ENCODE measurements around the gene TSPAN13. TPM values are rescaled to one million over a fixed set of nuclear protein-coding genes. Genes with fewer than 3 reads are reported as not detected.

TSPAN13 gene
- total and polyA plus RNA-seq, 10 of the 15 experiments (the other 5 are each of a cell fraction or from before 2014, with no cell fraction given) = 0.26 to 0.37 TPM; not detected in 8

GRCh38 chr7:16743236-16743635, 10.3 kb upstream of the TSPAN13 start:
- ChIA-PET POLR2A (no interaction called here), RAD21 (ENCODE audit: unreplicated experiment) (no interaction called here), CTCF (no interaction called here), SMC1A (ENCODE audit: uncharacterized antibody, unreplicated experiment) (no interaction called here)
- in situ Hi-C loops (cut with MboI) = no loop called here
- H3K27ac ChIP-seq (ENCODE audit: control insufficient read depth, insufficient read depth) = no peak overlapping the region
- H3K9ac ChIP-seq (ENCODE audit: control insufficient read depth, insufficient read depth, low read length) = no peak overlapping the region
- no peaks in the 10 kb centered on the region for H3K79me2 ChIP-seq (ENCODE audit: control insufficient read depth, insufficient read depth, low read length)
- H3K4me3 ChIP-seq = no peak overlapping the region
- FAIRE-seq (no peak), DNase-seq (ENCODE audit: low read depth, low spot score) (no peak), ATAC-seq (no peak)
- H3K9me3 ChIP-seq (replicated peaks; ENCODE audit: control insufficient read depth, insufficient read depth, low read length) = no peaks in the 10 kb centered on the region
- no peaks in the 10 kb centered on the region for H3K36me3 ChIP-seq (ENCODE audit: control insufficient read depth in 2 of 2, insufficient read depth in 2 of 2, low read length in 1 of 2)
- no peaks in the 10 kb centered on the region for H3K4me1 ChIP-seq (ENCODE audit: control insufficient read depth, insufficient read depth, low read length)
- TF ChIP-seq PKNOX1 (IDR thresholded peaks at IDR 0.05) (no peak), FOXK2 (IDR thresholded peaks at IDR 0.05) (no peak), TCF7 (IDR thresholded peaks at IDR 0.05; ENCODE audit: borderline replicate concordance) (no peak)
- H3K4me2 ChIP-seq (ENCODE audit: control insufficient read depth, insufficient read depth) = no peak overlapping the region
- H2AFZ ChIP-seq (ENCODE audit: control insufficient read depth, low read depth, low read length) = no peak overlapping the region
- no TSS peak for BruUV-seq (replicated peaks)
- WGBS (ENCODE audit: insufficient coverage, insufficient replicate concordance, low lambda C conversion rate, missing lambda C conversion rate) = 30% methylated on average over 4 of the region's 4 CpGs
- H4K20me1 ChIP-seq (ENCODE audit: control insufficient read depth, insufficient read depth) = no peaks in the 10 kb centered on the region
- H3K27me3 ChIP-seq (replicated peaks in 1 of 2; ENCODE audit: control insufficient read depth in 2 of 2, insufficient read depth in 2 of 2, low read length in 1 of 2) = no peaks in the 10 kb centered on the region; a peak in 1 of 4 replicates
- intact Hi-C loops (cut with micrococcal nuclease; ENCODE audit: unreplicated experiment) = no loop called here

GRCh38 chr7:16744518-16745250, 8.9 kb upstream of the TSPAN13 start:
- H2AFZ ChIP-seq (ENCODE audit: control insufficient read depth, low read depth, low read length) = no peak overlapping the region
- ChIA-PET SMC1A (ENCODE audit: uncharacterized antibody, unreplicated experiment) (interaction anchor here (1.5 kb wide), 1 partner anchor 11 kb away, joined by 3 read pairs; no protein-coding TSS in a partner anchor), POLR2A (no interaction called here), RAD21 (ENCODE audit: unreplicated experiment) (no interaction called here), CTCF (no interaction called here)
- DNase-seq (ENCODE audit: low read depth, low spot score) (no peak), ATAC-seq (no peak), FAIRE-seq (no peak)
- no peaks in the 10 kb centered on the region for H4K20me1 ChIP-seq (ENCODE audit: control insufficient read depth, insufficient read depth)
- no peaks in the 10 kb centered on the region for H3K4me1 ChIP-seq (ENCODE audit: control insufficient read depth, insufficient read depth, low read length)
- 23% methylated on average over 6 of the region's 6 CpGs for WGBS (ENCODE audit: insufficient coverage, insufficient replicate concordance, low lambda C conversion rate, missing lambda C conversion rate)
- TF ChIP-seq ZNF24 (IDR thresholded peaks at IDR 0.05) = no peak
- TF ChIP-seq ZBTB33 (IDR thresholded peaks at IDR 0.05) = no peak
- no peak for TF ChIP-seq CHD1 (IDR thresholded peaks at IDR 0.05; ENCODE audit: low read depth, low read length)
- no peak for TF ChIP-seq ZNF207 (IDR thresholded peaks at IDR 0.05; ENCODE audit: borderline replicate concordance)
- no peak overlapping the region for H3K4me3 ChIP-seq
- H3K36me3 ChIP-seq (ENCODE audit: control insufficient read depth in 2 of 2, insufficient read depth in 2 of 2, low read length in 1 of 2) = no peaks in the 10 kb centered on the region
- intact Hi-C loops (cut with micrococcal nuclease; ENCODE audit: unreplicated experiment) = no loop called here
- H3K79me2 ChIP-seq (ENCODE audit: control insufficient read depth, insufficient read depth, low read length) = no peaks in the 10 kb centered on the region
- BruUV-seq (replicated peaks) = no TSS peak
- H3K27ac ChIP-seq (ENCODE audit: control insufficient read depth, insufficient read depth) = no peak overlapping the region
- in situ Hi-C loops (cut with MboI) = no loop called here
- no peak overlapping the region for H3K4me2 ChIP-seq (ENCODE audit: control insufficient read depth, insufficient read depth)
- H3K9ac ChIP-seq (ENCODE audit: control insufficient read depth, insufficient read depth, low read length) = no peak overlapping the region
- peaks cover 0 to 1% of the 10 kb centered on the region in 2 experiments; a peak in 2 of 4 replicates for H3K27me3 ChIP-seq (replicated peaks in 1 of 2; ENCODE audit: control insufficient read depth in 2 of 2, insufficient read depth in 2 of 2, low read length in 1 of 2)
- no peaks in the 10 kb centered on the region for H3K9me3 ChIP-seq (replicated peaks; ENCODE audit: control insufficient read depth, insufficient read depth, low read length)

Measured in GM12878 (cell line).